OCI-LY3 (cell line): ENCODE data around the gene CASZ1.

Experiments
- CTCF ChIP-seq: fragments of 200-600, 300-600 bp; sonication (generic); IDR thresholded peaks from 2 replicates; pipeline ENCODE4 v1.5.1; 2014; ENCODE audit warnings: antibody characterized with exemption, low read length, low read depth
- EZH2phosphoT487 ChIP-seq: fragments of 200-600 bp; shearing (Covaris generic); IDR thresholded peaks from 2 replicates; pipeline ENCODE4 v1.6.1; 2018; ENCODE audit warnings: antibody characterized with exemption, mixed run types, low read depth

- no peak for TF ChIP-seq CTCF
- no peak for TF ChIP-seq EZH2phosphoT487
Observed at GRCh38 chr1:10610901-10611600, 185.4 kb downstream of the CASZ1 start.
